Limb (tissue), 2 donors: Measurements from ENCODE around the gene CTDSPL2.
"Not testable (repeated sequence)": the region's sequence is repeated elsewhere in the genome, so short reads cannot be mapped to it uniquely, and the experiment has no call there.

Experiments used
- DNase-seq, 2 donors: peaks; one replicate each; pipeline ENCODE4 v3.0.0-alpha.2; 2016; ENCODE audit errors: extremely low spot score in 2 of 2

The CTDSPL2 gene

GRCh38 chr15:44537735-44538240 is 110.4 kb downstream of the CTDSPL2 start:
- DNase-seq: no peak

GRCh38 chr15:44541282-44541958 is 114.0 kb downstream of the CTDSPL2 start:
- DNase-seq: no peak

DNA sequence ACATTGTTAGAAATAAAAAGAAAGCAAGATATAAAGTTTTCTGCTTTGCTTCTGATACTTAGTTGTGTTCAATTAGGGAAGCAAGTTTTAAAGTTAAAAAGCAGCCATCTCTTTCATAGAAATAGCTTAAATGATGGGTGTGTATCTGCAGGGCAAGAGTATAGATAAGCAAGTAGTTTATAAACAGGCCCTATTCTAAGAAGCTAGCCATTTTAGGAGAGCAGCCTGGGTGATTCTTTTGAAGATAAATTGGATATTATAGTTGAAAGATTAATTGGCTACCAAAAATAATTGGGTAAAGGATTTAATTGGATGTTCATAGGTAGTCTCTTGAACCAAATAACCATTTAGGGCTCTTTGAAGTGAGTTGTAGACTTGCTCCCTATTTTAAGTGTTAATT is 115.2 kb downstream of the CTDSPL2 start:
- DNase-seq: no peak

DNA sequence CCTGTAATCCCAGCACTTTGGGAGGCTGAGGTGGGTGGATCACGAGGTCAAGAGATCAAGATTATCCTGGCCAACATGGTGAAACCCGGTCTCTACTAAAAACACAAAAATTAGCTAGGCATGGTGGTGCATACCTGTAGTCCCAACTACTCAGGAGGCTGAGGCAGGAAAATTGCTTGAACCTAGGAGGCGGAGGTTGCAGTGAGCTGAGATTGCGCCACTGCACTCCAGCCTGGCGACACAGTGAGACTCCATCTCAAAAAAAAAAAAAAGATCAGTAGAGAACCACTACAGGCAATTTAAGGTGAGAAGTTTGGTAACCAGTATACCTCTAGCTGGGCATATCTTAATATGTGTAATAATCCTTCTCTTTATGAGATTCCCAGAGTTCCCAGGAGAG is 117.3 kb downstream of the CTDSPL2 start:
- not testable (repeated sequence) for DNase-seq

GRCh38 chr15:44545913-44546802 is 118.7 kb downstream of the CTDSPL2 start:
- DNase-seq: no peak

DNA sequence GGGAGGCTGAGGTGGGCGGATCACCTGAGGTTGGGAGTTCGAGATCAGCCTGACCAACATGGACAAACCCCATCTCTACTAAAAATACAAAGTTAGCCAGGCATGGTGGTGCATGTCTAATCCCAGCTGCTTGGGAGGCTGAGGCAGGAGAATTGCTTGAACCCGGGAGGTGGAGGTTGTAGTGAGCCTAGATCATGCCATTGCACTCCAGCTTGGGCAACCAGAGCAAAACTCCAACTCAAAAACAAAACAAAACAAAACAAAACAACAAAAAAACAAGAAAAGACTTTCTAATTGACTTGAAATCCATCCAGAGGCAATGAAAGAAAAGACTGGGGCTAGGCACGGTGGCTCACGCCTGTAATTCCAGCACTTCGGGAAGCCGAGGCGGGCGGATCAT is 121.7 kb downstream of the CTDSPL2 start:
- not testable (repeated sequence) for DNase-seq

DNA sequence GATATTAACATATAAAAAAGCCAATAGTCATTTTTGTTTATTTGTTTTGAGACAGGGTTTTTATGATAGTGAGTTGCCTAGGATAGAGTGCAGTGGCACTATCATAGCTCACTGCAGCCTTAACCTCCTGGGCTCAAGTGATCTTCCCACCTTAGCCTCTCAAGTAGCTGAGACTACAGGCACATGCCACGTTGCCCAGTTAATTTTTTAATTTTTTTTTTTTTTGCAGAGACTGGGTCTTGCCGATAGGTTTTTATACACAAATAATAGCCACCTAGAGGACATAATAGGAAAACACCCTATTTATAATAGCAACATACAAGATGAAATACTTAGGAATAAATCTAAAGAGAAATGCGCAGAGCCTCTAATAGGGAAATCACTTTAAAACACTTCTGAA is 122.8 kb downstream of the CTDSPL2 start:
- DNase-seq: no peak

DNA sequence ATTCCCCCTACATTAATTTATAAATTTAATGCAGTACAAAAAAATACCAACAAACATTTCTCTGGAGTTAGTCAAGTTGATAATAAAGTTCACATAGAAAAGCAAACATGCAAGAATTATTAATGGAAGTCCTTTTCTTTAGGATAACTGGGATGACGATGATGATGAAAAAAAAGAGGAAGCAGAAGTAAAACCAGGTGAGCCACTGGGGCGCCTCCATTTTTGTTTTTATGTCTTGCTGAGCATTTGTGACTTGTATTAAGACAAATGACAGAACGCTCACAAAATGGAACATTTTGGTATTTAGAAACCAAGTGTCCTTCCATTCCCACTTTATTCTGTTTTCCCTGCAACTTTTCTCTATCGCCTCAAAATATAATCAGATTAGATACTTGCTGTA is 123.3 kb downstream of the CTDSPL2 start:
- DNase-seq: no peak

DNA sequence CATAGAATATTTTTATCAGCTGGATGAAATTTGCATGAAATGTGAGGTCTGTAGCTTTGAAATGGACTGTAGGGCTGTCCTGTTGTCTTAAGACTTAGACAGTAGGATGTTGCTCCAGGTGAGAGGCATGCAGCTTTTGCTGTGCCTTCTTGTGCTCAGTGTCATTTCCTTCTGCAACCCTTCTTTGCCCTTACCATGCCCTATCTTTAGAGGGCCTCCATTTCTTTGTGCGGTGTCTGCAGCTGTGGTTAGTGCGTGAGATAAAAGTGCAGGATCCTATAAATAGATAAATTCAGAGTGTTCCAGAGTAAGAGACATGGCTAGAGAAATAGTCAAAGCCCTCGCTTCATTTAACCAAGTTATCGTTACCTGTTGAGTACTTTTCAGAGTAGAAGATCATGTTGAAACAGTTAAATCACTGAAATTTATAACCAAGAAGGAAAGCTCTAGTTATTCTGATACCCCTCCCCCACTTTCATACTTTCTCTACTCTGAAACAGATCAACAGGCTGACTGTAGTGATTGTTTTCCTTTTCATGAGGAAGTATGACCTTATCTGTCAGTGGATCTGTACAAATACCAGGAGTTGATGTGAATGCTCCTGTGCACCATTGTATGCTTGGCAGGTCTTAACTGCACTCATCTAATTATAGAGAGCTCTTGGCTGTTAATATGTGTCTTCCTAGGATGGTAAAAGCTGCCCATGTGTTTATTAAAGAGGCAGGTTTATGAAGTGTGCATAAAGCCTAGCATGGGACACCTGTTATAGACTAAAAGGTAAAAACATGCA is 127.7 kb downstream of the CTDSPL2 start:
- DNase-seq: no peak

GRCh38 chr15:44560926-44561325 is 133.5 kb downstream of the CTDSPL2 start:
- not testable (repeated sequence) for DNase-seq

- no peak for DNase-seq
These were observed 138.1 kb downstream of the CTDSPL2 start for GRCh38 chr15:44565387-44566154.

GRCh38 chr15:44566155-44566540 is 138.7 kb downstream of the CTDSPL2 start:
- DNase-seq: no peak

GRCh38 chr15:44568338-44568737 is 140.9 kb downstream of the CTDSPL2 start:
- no peak for DNase-seq

GRCh38 chr15:44569316-44569715 is 141.9 kb downstream of the CTDSPL2 start:
- no peak for DNase-seq

DNA sequence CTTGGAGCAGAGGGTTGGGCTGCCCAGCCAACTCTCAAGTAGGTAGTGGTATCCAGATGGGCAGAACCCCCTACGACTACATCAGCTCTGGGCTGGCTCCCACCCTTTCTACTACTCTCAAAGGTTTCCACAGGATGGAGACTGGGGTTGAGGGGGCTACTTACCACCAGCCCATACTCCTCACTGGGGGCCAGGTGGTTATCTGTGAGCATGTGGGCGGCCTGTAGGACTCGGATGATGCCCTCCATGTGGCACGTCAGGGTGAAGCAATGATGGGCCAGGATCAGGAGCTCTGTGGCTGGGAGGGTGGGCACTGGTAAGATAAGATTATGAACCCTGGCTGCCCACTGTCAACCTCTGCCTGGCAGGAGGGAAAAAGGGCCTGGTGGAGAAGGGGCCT is 142.9 kb downstream of the CTDSPL2 start:
- DNase-seq: no peak

DNA sequence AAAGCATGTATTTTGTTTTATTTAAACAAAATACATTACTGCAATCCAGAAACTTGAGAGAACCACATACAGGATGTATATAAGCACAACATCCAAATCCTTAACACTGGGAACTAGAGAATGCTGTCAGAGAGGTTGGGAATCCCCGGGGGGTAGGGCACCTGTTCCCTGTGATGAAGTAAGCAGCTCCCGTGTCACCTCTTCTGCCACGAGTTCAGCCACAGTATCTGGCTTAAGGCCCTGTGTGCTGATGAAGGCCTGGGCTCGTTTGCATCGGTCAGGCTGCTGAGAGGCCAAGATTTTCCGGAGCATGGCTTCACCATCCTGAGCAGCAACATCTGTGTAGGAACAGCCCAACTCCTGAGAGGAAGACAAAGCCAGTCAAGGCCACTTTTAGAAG is 146.0 kb downstream of the CTDSPL2 start:
- DNase-seq: no peak

- DNase-seq: no peak
These were observed 147.3 kb downstream of the CTDSPL2 start for GRCh38 chr15:44574734-44575133.
